Measurements from ENCODE around the gene NPHS1. TPM values are rescaled to one million over a fixed set of nuclear protein-coding genes. Genes with fewer than 3 reads are reported as not detected.

NPHS1 gene
- total and polyA plus RNA-seq, 9 donors: 0.01 to 1.0 (median 0.12) TPM; not detected in 6

GRCh38 chr19:35860818-35861639, 8.7 kb upstream of the NPHS1 start:
- TF ChIP-seq EP300 (IDR thresholded peaks at IDR 0.05): no peak
- no peak for TF ChIP-seq CTCF (IDR thresholded peaks at IDR 0.05)
- no peak for TF ChIP-seq POLR2A (IDR thresholded peaks at IDR 0.05)
- no peaks in the 10 kb centered on the region for H3K4me1 ChIP-seq (ENCODE audit: insufficient read depth)
- H3K4me3 ChIP-seq: no peak overlapping the region
- H3K9me3 ChIP-seq: no peaks in the 10 kb centered on the region
- no peak overlapping the region for H3K27ac ChIP-seq
- WGBS, 3 donors: 13 to 17% (median 15%) methylated on average over 49 to 55 of the region's 55 CpGs
- H3K36me3 ChIP-seq: no peaks in the 10 kb centered on the region
- H3K27me3 ChIP-seq: no peaks in the 10 kb centered on the region
- intact Hi-C loops (cut with DNase I): no loop called here
- no peak for DNase-seq

- Histone ChIP-seq H3K9me3 (no peaks in the 10 kb centered on the region), H3K27me3 (no peaks in the 10 kb centered on the region), H3K36me3 (no peaks in the 10 kb centered on the region), H3K27ac (no peak overlapping the region), H3K4me3 (no peak overlapping the region), H3K4me1 (ENCODE audit: insufficient read depth) (no peaks in the 10 kb centered on the region)
- intact Hi-C loops (cut with DNase I): no loop called here
- WGBS, 3 donors: 22 to 33% (median 26%) methylated on average over 22 to 24 of the region's 24 CpGs
- DNase-seq: no peak
- TF ChIP-seq CTCF (IDR thresholded peaks at IDR 0.05) (no peak), EP300 (IDR thresholded peaks at IDR 0.05) (no peak), POLR2A (IDR thresholded peaks at IDR 0.05) (no peak)
These were observed 8.1 kb upstream of the NPHS1 start for GRCh38 chr19:35860436-35860817.

- H3K27me3 ChIP-seq: no peaks in the 10 kb centered on the region
These were observed 7.1 kb upstream of the NPHS1 start for GRCh38 chr19:35859414-35859813.

DNA sequence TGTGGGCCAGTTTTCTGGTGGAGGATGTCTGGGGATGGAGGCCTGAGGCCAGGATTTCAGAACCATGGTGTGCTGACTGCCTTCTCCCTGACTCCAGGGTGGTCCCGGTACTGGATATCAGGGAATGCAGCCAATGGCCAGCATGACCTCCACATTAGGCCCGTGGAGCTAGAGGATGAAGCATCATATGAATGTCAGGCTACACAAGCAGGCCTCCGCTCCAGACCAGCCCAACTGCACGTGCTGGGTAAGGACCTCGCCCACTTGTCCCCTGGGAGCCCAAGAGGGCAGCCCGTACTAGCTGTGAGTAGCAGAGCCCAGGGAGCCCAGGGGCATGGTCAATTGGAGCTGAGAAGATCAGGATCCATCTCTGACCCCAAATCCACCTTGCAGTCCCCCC, 6.0 kb upstream of the NPHS1 start:
- Histone ChIP-seq H3K27ac (no peak overlapping the region), H3K4me3 (no peak overlapping the region), H3K36me3 (no peaks in the 10 kb centered on the region), H3K9me3 (no peaks in the 10 kb centered on the region), H3K27me3 (no peaks in the 10 kb centered on the region), H3K4me1 (ENCODE audit: insufficient read depth) (no peaks in the 10 kb centered on the region)
- intact Hi-C loops (cut with DNase I): no loop called here
- TF ChIP-seq EP300 (IDR thresholded peaks at IDR 0.05): no peak
- no peak for TF ChIP-seq CTCF (IDR thresholded peaks at IDR 0.05)
- no peak for TF ChIP-seq POLR2A (IDR thresholded peaks at IDR 0.05)
- no peak for DNase-seq
- 76 to 94% (median 85%) methylated on average over 6 of the region's 6 CpGs for WGBS, 3 donors

More at GRCh38 chr19:35859414-35859813, 7.1 kb upstream of the NPHS1 start:
- intact Hi-C loops (cut with DNase I): no loop called here
- Histone ChIP-seq H3K4me1 (ENCODE audit: insufficient read depth) (no peaks in the 10 kb centered on the region), H3K27ac (no peak overlapping the region), H3K4me3 (no peak overlapping the region), H3K9me3 (no peaks in the 10 kb centered on the region), H3K36me3 (no peaks in the 10 kb centered on the region)
- DNase-seq: no peak
- TF ChIP-seq CTCF (IDR thresholded peaks at IDR 0.05) (no peak), EP300 (IDR thresholded peaks at IDR 0.05) (no peak), POLR2A (IDR thresholded peaks at IDR 0.05) (no peak)
- 75 to 86% (median 84%) methylated on average over 4 of the region's 4 CpGs for WGBS, 3 donors
